ENCODE measurements around the gene CNDP2. TPM values are rescaled to one million over a fixed set of nuclear protein-coding genes. Genes with fewer than 3 reads are reported as not detected.

Gene CNDP2
- total and polyA plus RNA-seq, 5 experiments from 2014 or later, result 97.0 to 169 (median 139) TPM

- no peaks in the 10 kb centered on the region for H3K27me3 Mint-ChIP-seq
These were observed 9.6 kb downstream of the CNDP2 start for GRCh38 chr18:74505776-74506175.

DNA sequence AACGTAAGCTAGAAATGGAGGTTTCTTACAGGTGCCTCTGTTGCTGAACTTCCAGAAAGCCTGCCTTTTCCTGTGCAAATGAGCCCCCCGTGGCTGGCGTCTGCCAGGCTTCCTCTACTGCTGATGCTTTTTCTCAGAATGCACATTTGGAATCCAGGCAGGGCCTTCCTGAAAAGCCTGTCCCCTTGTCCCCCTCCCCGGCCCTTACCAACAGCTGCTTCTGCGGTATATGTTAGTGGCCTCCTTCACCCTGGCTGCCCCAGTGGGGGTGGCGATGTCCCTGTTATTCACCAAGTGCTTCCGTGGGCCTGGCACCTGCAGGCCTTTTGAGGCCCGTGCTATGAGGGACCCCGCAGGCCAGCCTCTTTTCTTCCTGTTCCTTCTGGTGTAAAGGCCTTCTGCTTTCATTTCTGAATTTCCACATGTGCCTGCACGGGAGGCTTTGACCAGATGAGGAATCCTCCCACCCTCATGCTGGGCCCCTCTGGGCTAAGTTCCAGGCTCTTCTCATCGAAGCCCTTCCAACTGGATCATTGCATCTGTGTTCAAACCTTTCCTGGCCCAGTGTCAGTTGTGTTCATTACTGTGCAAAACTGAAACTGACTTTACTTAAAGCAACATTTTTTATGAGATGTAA, 10.4 kb downstream of the CNDP2 start:
- Mint-ChIP-seq H3K27ac (peak overlapping the region in 4 of 10 donors; percentile 29 to 84 (median 62)), H3K36me3 (peaks cover 0 to 92% (median 31%) of the 10 kb centered on the region in 3 donors), H3K4me1 (peaks cover 14 to 29% (median 20%) of the 10 kb centered on the region in 4 donors), H3K4me3 (peak overlapping the region in 1 of 10 donors; percentile 47), H3K9me3 (no peaks in the 10 kb centered on the region), H3K27me3 (no peaks in the 10 kb centered on the region)
- no peak for DNase-seq
- ATAC-seq, result no peak
- POLR2A ChIA-PET, result no interaction called here

More at GRCh38 chr18:74505776-74506175, 9.6 kb downstream of the CNDP2 start:
- peak overlapping the region in 1 of 10 donors; percentile 61 for H3K27ac Mint-ChIP-seq
- no peak for DNase-seq
- H3K4me3 Mint-ChIP-seq, result no peak overlapping the region
- POLR2A ChIA-PET, result interaction anchor here (0.7 to 1.5 kb wide), 2 partner anchors 9 to 130 kb away, joined by 3 to 5 read pairs; no protein-coding TSS in a partner anchor
- H3K4me1 Mint-ChIP-seq, result peaks cover 17 to 37% (median 27%) of the 10 kb centered on the region in 4 donors
- peaks cover 0 to 91% (median 30%) of the 10 kb centered on the region in 3 donors for H3K36me3 Mint-ChIP-seq
- no peaks in the 10 kb centered on the region for H3K9me3 Mint-ChIP-seq
- ATAC-seq, result no peak

DNA sequence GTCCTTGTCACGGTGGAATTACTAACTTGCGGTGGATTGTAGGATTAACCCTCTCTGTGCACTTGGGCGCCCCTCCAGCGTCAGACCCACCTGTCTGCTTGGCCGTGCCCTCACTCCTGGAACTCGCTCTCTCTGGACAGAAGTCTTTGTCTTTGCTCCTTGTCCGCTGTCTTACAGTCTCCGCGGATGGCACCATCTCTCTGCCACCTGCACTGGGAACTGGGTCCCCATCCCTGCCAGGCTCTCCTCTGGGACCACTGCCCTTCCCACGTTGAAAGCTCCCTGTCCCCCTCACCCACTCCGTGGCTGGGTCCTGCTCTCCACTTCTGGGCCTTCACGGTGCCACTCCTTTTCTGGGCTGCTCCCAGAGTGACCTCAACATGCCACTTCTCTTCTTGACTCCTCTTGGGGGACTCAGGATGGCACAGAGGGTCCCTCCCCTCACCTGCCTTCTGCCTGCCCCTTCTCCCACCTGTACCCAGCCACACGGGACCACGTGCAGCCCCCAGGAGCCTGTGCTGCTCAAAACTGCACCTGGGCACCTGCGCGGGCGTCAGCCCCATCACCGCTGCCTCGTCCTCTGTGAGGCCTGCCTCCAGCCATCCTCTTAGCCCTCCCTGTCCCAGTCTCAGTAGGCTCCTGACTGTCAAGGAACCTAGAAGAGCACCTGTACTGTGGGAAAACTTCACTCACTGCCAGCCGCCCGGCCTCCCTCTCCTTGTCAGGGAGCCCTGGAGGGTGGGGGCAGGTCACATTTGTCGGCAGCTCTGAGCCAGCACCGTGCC, 11.1 kb downstream of the CNDP2 start:
- ATAC-seq (no peak), DNase-seq (no peak)
- H3K36me3 Mint-ChIP-seq, result peaks cover 0 to 93% (median 32%) of the 10 kb centered on the region in 3 donors
- peak overlapping the region in 3 of 10 donors; percentile 52 to 84 (median 72) for H3K27ac Mint-ChIP-seq
- peaks cover 14 to 25% (median 18%) of the 10 kb centered on the region in 4 donors for H3K4me1 Mint-ChIP-seq
- no peaks in the 10 kb centered on the region for H3K9me3 Mint-ChIP-seq
- POLR2A ChIA-PET, result no interaction called here
- no peak overlapping the region for H3K4me3 Mint-ChIP-seq
- H3K27me3 Mint-ChIP-seq, result no peaks in the 10 kb centered on the region

DNA sequence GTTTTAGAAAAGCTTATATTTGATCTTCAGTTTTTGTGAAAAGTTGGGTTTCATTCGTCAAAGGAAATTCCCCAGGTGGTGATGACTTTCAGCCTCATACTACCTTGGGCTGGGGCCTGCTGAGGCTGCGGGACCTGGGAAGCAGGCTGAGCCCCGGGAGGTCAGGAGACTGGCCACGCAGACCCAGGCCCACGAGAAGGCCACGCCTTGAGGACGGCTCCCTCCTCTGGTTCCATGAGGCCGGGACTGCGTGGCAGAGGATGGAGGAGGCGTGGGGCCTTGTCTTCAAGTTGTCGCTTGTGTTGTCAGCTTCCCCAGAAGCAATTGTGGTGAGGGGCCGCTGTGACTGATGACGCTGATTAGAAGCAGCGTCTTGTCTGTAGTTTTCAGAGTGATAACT, 11.8 kb downstream of the CNDP2 start:
- H3K36me3 Mint-ChIP-seq, result peaks cover 0 to 93% (median 37%) of the 10 kb centered on the region in 3 donors
- H3K27me3 Mint-ChIP-seq, result no peaks in the 10 kb centered on the region
- no peak overlapping the region for H3K27ac Mint-ChIP-seq
- no peak for DNase-seq
- POLR2A ChIA-PET, result no interaction called here
- ATAC-seq, result no peak
- H3K4me3 Mint-ChIP-seq, result no peak overlapping the region
- H3K4me1 Mint-ChIP-seq, result peaks cover 12 to 21% (median 19%) of the 10 kb centered on the region in 4 donors
- no peaks in the 10 kb centered on the region for H3K9me3 Mint-ChIP-seq

GRCh38 chr18:74508366-74508765, 12.2 kb downstream of the CNDP2 start:
- DNase-seq, result no peak
- POLR2A ChIA-PET, result no interaction called here
- ATAC-seq, result no peak
- Mint-ChIP-seq H3K4me1 (peaks cover 10 to 18% (median 17%) of the 10 kb centered on the region in 4 donors), H3K4me3 (no peak overlapping the region), H3K36me3 (peaks cover 0 to 93% (median 38%) of the 10 kb centered on the region in 3 donors), H3K9me3 (no peaks in the 10 kb centered on the region), H3K27me3 (no peaks in the 10 kb centered on the region), H3K27ac (peak overlapping the region in 1 of 10 donors; percentile 4)

DNA sequence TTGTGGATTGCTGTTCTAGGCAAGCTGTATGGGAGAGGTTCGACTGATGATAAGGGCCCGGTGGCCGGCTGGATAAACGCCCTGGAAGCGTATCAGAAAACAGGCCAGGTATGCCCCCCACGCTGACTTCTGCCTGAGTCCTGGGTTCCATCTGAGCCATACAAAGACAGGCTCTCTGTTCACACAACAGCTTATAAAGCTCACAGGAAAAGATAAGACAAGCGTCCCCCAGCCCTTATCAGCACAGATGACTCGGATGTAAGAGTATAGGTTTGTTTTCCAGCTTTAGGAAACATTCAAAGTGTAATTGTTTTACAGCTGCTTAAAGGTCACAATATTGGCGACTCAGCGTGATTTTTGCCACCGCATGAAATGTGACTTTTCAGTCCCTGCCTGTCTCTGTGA, 12.7 kb downstream of the CNDP2 start:
- H3K27ac Mint-ChIP-seq, result peak overlapping the region in 1 of 10 donors; percentile 4
- H3K4me1 Mint-ChIP-seq, result peaks cover 10 to 19% (median 16%) of the 10 kb centered on the region in 4 donors
- H3K27me3 Mint-ChIP-seq, result no peaks in the 10 kb centered on the region
- H3K9me3 Mint-ChIP-seq, result no peaks in the 10 kb centered on the region
- POLR2A ChIA-PET, result no interaction called here
- ATAC-seq, result no peak
- no peak overlapping the region for H3K4me3 Mint-ChIP-seq
- H3K36me3 Mint-ChIP-seq, result peaks cover 0 to 95% (median 38%) of the 10 kb centered on the region in 3 donors
- no peak for DNase-seq

DNA sequence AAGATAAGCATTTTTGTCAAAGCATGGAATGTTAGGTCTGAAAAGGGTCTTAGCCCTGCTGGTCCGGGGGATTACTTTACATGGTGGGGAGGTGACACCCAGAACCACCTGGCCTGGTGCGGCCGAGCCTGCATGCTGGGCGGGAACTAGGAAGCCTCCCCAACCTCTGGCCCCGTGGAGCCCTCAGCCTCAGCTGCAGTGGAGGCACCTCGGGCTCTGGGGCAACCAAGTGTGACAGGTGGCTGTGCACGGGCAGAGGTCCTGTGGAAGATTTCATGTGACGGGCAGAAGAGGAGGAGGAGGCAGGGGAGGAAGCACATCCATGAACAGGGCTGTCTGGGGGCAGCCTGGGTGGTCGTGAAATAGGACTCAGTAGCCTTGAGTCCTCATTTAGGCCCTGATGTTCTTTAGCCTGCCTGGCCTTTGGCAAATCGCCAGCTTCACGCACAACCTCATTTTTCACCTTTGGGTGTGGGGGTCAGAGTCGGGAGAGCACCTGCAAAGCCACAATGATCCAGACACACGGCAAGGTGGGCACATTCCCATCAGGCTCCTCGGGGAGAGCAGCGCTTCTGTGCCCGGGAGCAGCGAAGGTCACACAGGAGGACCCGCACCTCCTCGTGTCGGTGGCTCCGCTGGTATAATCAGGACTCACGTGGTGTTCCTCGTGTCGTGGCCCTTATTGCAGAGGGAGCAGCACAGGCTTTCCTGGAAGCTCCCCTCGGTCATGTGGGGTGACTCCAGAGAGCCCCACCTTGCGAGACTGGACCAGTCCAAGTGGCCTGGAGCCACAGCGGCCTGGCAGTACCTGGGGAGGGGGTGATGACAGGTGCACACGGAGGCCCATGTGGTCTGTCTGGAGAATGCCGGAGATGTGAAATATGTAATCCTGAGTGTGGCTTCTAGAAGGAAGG, 13.9 kb downstream of the CNDP2 start:
- POLR2A ChIA-PET, result no interaction called here
- DNase-seq, result no peak
- Mint-ChIP-seq H3K9me3 (no peaks in the 10 kb centered on the region), H3K4me1 (peaks cover 8 to 22% (median 18%) of the 10 kb centered on the region in 4 donors), H3K36me3 (peaks cover 0 to 98% (median 34%) of the 10 kb centered on the region in 3 donors), H3K4me3 (no peak overlapping the region), H3K27me3 (no peaks in the 10 kb centered on the region), H3K27ac (no peak overlapping the region)
- ATAC-seq, result no peak

- Mint-ChIP-seq H3K27ac (no peak overlapping the region), H3K9me3 (no peaks in the 10 kb centered on the region), H3K4me1 (peaks cover 6 to 22% (median 16%) of the 10 kb centered on the region in 4 donors), H3K4me3 (no peak overlapping the region), H3K27me3 (no peaks in the 10 kb centered on the region), H3K36me3 (peaks cover 0 to 93% (median 32%) of the 10 kb centered on the region in 3 donors)
- ATAC-seq, result no peak
- DNase-seq, result no peak
- POLR2A ChIA-PET, result no interaction called here
These were observed 14.6 kb downstream of the CNDP2 start for GRCh38 chr18:74510770-74511095.

DNA sequence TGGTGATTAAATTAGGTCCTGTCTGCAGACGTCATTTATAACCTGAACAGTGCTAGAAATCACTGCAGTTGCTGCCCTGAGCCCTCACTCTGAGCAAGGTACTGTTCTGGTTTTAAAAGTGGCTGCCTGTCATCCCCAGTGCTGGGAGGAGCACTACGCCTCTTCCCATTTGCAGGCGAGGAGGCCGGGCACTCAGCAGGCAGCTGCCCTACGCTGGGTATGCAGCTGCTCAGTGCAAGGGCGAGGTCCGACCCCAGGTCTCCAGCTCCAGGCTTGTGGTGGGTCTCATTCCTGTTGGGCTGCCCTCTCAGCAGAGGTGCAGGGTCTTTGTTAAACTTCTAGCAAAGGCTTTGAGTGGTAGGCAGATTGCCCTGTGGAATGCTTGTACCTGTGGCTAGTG, 15.7 kb downstream of the CNDP2 start:
- Mint-ChIP-seq H3K9me3 (no peaks in the 10 kb centered on the region), H3K27me3 (no peaks in the 10 kb centered on the region), H3K4me3 (no peak overlapping the region), H3K36me3 (peaks cover 0 to 91% (median 27%) of the 10 kb centered on the region in 3 donors), H3K4me1 (peaks cover 5 to 18% (median 11%) of the 10 kb centered on the region in 4 donors), H3K27ac (no peak overlapping the region)
- ATAC-seq (no peak), DNase-seq (no peak)
- POLR2A ChIA-PET, result no interaction called here

DNA sequence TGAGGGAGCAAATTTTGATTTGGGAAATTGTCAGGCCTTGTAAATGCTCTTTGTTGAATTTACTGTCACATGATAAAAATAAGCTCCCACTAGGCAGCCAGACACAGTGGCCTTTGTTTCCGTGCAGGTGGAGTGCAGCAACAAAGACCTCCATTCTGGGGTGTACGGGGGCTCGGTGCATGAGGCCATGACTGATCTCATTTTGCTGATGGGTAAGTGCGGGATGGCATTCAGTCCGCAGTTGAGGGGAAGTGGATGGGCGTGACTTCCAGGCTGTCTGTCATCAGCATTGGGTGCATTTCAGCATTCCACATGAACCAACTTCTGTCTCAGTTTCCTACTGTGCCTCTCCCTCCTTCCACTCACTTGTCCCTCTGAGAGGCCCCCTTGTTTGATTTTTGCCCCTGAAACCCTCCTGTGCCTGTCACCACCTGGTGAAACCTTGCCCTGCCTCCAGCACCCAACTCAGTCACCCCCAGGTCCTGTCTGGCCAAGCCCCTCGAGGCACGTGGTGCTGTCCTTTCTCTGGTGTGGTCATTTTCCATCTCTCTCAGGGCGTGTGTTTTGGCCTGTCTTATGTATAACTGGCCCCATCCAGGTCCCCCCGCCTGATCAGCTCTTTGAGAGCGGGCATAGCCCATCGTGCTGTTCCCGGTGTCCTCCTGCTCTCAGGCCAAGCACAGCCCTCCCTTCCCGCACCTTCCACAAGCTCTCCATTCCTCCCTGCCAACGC, 16.3 kb downstream of the CNDP2 start:
- Mint-ChIP-seq H3K9me3 (no peaks in the 10 kb centered on the region), H3K27ac (peak overlapping the region in 4 of 10 donors; percentile 25 to 66 (median 40)), H3K4me3 (no peak overlapping the region), H3K27me3 (no peaks in the 10 kb centered on the region), H3K36me3 (peaks cover 0 to 91% (median 26%) of the 10 kb centered on the region in 3 donors), H3K4me1 (peaks cover 0 to 14% (median 8%) of the 10 kb centered on the region in 4 donors)
- POLR2A ChIA-PET, result no interaction called here
- ATAC-seq (no peak), DNase-seq (no peak)

- POLR2A ChIA-PET, result no interaction called here
- no peak overlapping the region for H3K4me3 Mint-ChIP-seq
- H3K4me1 Mint-ChIP-seq, result peaks cover 0 to 11% (median 5%) of the 10 kb centered on the region in 4 donors
These were observed 17.2 kb downstream of the CNDP2 start for GRCh38 chr18:74513149-74513882.

More at GRCh38 chr18:74513149-74513882, 17.2 kb downstream of the CNDP2 start:
- no peaks in the 10 kb centered on the region for H3K9me3 Mint-ChIP-seq
- peaks cover 0 to 91% (median 31%) of the 10 kb centered on the region in 3 donors for H3K36me3 Mint-ChIP-seq
- no peak for ATAC-seq
- H3K27ac Mint-ChIP-seq, result peak overlapping the region in 1 of 10 donors; percentile 51
- no peaks in the 10 kb centered on the region for H3K27me3 Mint-ChIP-seq
- no peak for DNase-seq

Data from naive thymus-derived CD8-positive, alpha-beta T cell (primary cell).